NB4 (cell line): ENCODE data around the gene NFYC.

ENCODE experiments used
- DNase-seq: peaks from one replicate; pipeline ENCODE4 v3.0.0; 2010; ENCODE audit warnings: low read depth
- H3K4me3 ChIP-seq: one replicate; pipeline ENCODE4 v1.5.1; 2011; ENCODE audit warnings: mild to moderate bottlenecking, low read depth, low read length, moderate library complexity
- MYC ChIP-seq: IDR thresholded peaks from 2 replicates; pipeline ENCODE4 v1.6.1; 2011; ENCODE audit warnings: low read depth, low read length
- POLR2A ChIP-seq: IDR thresholded peaks from 2 replicates; pipeline ENCODE4 v1.6.1; 2011; ENCODE audit warnings: mild to moderate bottlenecking; ENCODE audit not compliant: insufficient read length; ENCODE audit errors: extremely low read depth
- TF ChIP-seq, protein P1 (sequence below): IDR thresholded peaks from one replicate; pipeline ENCODE4 v1.5.1; 2012; ENCODE audit warnings: low read depth, low read length
- TF ChIP-seq, protein P2 (sequence below): IDR thresholded peaks from 2 replicates; pipeline ENCODE4 v1.6.1; 2011; ENCODE audit warnings: low read depth, low read length

Gene NFYC

DNA sequence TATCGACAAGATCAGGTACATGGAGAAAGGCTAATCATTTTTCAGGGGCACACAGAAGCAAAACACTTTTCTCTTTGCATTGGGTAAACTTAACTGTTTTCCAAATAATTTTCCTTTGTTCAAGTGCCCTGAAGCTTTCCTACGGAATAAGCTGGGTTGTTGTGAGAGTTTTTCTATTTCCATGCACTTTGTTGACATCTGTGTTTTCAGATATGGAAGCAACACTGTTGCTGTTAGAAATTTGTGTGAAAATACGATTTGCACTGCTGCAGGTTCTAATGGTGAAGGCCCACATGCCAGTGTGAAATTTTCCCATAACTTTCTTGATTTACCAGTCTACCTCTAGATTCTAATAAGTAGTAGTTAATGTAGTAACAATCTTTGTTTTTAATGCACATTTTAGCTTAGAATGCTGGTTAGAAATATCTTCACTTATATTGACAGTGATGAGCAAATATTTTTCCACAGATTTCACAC lies 18.3 kb downstream of the NFYC start:
- TF ChIP-seq, protein P1, sequence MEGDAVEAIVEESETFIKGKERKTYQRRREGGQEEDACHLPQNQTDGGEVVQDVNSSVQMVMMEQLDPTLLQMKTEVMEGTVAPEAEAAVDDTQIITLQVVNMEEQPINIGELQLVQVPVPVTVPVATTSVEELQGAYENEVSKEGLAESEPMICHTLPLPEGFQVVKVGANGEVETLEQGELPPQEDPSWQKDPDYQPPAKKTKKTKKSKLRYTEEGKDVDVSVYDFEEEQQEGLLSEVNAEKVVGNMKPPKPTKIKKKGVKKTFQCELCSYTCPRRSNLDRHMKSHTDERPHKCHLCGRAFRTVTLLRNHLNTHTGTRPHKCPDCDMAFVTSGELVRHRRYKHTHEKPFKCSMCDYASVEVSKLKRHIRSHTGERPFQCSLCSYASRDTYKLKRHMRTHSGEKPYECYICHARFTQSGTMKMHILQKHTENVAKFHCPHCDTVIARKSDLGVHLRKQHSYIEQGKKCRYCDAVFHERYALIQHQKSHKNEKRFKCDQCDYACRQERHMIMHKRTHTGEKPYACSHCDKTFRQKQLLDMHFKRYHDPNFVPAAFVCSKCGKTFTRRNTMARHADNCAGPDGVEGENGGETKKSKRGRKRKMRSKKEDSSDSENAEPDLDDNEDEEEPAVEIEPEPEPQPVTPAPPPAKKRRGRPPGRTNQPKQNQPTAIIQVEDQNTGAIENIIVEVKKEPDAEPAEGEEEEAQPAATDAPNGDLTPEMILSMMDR: no peak
- TF ChIP-seq MYC (no peak), POLR2A (no peak)
- TF ChIP-seq, protein P2, sequence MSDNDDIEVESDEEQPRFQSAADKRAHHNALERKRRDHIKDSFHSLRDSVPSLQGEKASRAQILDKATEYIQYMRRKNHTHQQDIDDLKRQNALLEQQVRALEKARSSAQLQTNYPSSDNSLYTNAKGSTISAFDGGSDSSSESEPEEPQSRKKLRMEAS: no peak
- no peak for DNase-seq
- no peak overlapping the region for H3K4me3 ChIP-seq

DNA sequence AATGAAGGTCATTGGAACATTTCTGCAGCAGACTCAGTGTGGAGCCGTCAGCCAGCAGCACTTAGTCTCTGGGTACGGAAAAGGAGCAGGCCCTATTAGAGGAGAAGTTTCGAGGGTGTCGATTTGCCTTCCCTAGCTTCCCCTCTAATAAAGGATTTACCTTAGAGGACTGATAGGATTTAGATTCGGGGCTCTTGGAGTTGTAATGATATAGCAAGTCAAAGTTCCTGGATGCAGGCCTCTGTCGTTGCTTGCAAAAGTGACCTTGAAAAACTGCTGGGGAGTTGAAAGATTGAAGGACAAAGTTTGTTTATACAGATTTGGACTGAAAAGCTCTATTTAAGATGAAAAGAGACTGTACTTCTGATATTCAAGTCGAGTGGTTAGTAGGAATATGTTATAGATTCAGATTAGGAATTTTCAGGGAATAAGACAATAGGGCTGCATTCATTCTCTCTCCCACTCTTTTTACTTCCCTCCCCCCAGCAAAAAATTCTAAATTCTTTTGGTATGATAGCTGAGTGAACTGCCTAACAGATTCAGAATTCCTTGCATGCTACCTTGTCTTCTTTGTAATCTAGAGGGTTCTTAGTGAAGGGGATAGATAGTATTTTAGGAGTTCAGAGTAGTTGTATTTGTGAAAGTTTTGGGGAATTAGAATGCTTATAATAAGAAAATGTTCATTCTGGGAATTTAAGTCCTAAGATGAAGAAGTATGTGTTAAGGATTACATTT lies 19.2 kb downstream of the NFYC start:
- TF ChIP-seq MYC: no peak
- TF ChIP-seq, protein P1: no peak
- TF ChIP-seq POLR2A: no peak
- TF ChIP-seq, protein P2: no peak
- H3K4me3 ChIP-seq: no peak overlapping the region
- DNase-seq: no peak

DNA sequence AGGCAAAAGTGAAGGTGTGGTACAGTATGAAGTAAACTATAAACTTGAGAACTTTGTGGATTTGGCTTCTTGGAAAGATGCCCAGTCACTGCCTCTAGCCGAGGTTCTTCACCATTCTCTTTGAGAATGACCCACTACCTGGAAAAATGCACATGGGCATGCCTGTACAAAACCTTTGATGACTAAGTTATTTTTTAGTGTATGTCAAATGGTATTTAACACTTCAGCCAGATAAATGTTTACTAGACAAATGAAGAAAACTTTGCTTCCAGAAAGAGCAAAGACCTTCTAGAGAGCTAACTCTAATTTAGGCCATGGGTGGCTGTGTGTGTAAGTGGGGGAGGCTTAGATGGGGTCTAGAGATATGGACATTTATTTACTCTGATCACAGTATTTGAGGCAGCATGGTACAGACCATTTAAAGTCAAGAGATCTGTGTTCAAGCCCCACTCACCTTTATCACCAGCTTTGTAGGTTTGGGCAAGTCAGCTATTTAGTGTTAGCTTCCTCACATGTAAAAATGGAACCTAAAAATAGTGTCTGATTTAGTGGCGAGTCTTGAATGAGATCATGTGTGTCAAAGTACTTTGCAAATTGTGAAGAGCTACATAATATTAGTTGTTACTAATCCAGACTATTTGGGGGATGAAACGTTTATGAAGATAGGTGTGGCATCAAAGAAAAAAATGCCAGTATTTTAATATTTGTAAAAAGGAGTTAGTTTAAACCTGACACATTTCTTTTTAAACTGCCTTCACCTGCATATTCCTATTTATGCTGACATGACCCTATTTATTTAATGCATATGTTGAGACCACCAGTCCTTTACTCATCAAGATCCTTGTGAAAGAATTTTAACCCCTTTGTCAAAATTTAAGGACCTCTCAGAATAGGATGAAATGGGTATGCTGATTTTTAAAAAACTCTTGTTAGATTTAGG lies 20.2 kb downstream of the NFYC start:
- H3K4me3 ChIP-seq: no peak overlapping the region
- TF ChIP-seq, protein P2: no peak
- TF ChIP-seq, protein P1: no peak
- no peak for TF ChIP-seq POLR2A
- TF ChIP-seq MYC: no peak
- DNase-seq: no peak

DNA sequence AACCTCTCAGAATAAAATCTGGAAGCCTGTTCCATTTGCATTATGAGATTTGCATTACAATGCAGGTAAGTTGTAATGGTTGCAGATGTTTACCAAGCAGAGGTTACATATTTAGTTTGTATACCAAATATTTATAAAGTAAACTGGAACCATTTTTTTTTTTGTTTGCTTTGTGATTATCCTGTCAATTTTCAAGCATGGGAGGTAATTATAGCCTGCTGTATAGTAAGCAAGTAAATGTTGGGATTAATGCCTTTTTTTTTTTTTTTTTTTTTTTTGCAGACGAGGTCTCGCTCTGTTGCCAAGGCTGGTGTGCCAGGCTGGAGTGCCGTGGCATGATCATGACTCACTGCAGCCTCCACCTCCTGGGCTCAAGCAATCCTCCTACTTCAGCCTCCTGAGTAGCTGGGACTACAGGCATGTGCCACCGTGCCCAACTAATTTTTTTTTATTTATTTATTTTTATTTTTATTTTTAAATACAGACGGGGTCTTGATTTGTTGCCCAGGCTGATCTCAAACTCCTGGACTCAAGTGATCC lies 21.0 kb downstream of the NFYC start:
- H3K4me3 ChIP-seq: no peak overlapping the region
- no peak for DNase-seq
- TF ChIP-seq MYC (no peak), POLR2A (no peak)
- TF ChIP-seq, protein P1: no peak

DNA sequence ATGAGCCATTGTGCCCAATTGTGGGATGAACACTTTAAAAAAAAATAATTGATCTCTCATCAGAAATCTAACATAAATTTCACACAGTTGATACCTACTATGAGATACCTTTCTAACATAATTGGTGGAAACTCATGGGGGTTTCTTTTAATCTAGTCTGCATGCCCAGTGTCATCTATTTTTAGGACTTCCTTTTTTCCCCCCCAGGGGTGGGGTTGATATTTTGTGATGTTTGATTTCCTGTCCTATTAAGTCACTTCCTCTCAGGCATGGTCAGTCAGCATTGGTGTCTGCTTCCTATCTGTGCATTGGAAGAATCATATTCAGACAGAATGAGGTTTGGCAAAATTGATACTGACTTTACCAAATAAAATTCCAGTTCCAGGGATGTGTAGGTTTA lies 21.5 kb downstream of the NFYC start:
- H3K4me3 ChIP-seq: peak overlapping the region; percentile 50
- DNase-seq: peak; percentile 86
- peak; percentile 41; the same call in 1 of the 2 replicates for TF ChIP-seq MYC
- TF ChIP-seq, protein P2: peak; percentile 45; the same call in 1 of the 2 replicates
- TF ChIP-seq, protein P1: no peak
- peak; percentile 43 for TF ChIP-seq POLR2A
